Erythroblast (primary cell): Measurements from ENCODE around the gene CFAP298.

Experiments
- GATA1 ChIP-seq: IDR thresholded peaks from 2 replicates; pipeline ENCODE4 v1.6.1; 2011; ENCODE audit warnings: low read depth, mild to moderate bottlenecking, control low read depth, low read length, moderate library complexity
- POLR2A ChIP-seq: IDR thresholded peaks from 2 replicates; pipeline ENCODE4 v1.6.1; 2011; ENCODE audit warnings: mild to moderate bottlenecking, low read length

DNA sequence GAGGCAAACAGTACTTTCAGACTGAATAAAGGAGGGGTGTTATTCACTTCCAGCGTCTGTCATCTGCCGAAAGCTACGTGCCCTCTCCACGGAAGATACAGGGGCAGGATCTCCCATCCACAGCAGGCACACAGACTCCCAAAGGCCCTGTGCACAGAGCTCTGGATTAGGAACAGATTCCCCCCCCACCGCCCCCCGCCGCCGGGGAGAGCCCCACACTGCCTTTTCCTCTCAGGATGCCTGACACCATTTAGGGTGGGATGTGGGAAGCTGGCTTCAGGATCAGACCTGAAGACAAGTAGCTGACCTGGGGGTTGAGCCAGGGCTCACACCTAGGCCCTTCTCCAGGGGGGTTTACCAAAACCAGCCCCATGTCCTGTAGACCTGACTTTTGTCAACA lies 18.5 kb downstream of the CFAP298 start:
- no peak for TF ChIP-seq POLR2A
- no peak for TF ChIP-seq GATA1
